GM12878 (cell line): ENCODE results near the gene SHROOM3. TPM values are rescaled to one million over a fixed set of nuclear protein-coding genes. Genes with fewer than 3 reads are reported as not detected.

Experiments used
- ATAC-seq: fragments of 200-7000 bp; cut with Tn5 transposase; 3 replicates; pipeline ENCODE4 v1.9.1; 2020; ENCODE audit warnings: mild to moderate bottlenecking, moderate library complexity
- BruUV-seq: library from RNA; stranded (reverse); fragments of 400-500 nt; replicated peaks from 2 replicates; lab custom pipeline; 2021; lab: Mats Ljungman, UMichigan
- CTCF ChIA-PET: fragments of 300-600 bp; sonication (Branson Sonifier 250); formaldehyde crosslinking; extraction: SDS; loops from one replicate; lab custom pipeline; 2021; ENCODE audit warnings: inconsistent platforms; lab: Yijun Ruan, JAX
- POLR2A ChIA-PET: fragments of 350-600 bp; formaldehyde crosslinking; extraction: SDS; loops from one replicate; lab custom pipeline; 2021; ENCODE audit warnings: inconsistent platforms; lab: Charles Lee
- RAD21 ChIA-PET: fragments of 300-600 bp; sonication (Branson Sonifier 250); formaldehyde crosslinking; loops from one replicate; lab custom pipeline; 2023; ENCODE audit warnings: antibody characterized with exemption; ENCODE audit not compliant: unreplicated experiment; lab: Charles Lee
- SMC1A ChIA-PET: fragments of 300-600 bp; sonication (Branson Sonifier 250); formaldehyde crosslinking; loops from one replicate; lab custom pipeline; 2023; ENCODE audit not compliant: unreplicated experiment, uncharacterized antibody; lab: Charles Lee
- DNase-seq: peaks from one replicate; pipeline ENCODE4 v3.0.0-alpha.2; 2011; ENCODE audit warnings: low read depth, low spot score
- FAIRE-seq: peaks from 3 replicates; lab custom pipeline; 2011; peaks lifted over from hg19 to GRCh38; lab: Jason Lieb, UNC
- H2AFZ ChIP-seq: 2 replicates; pipeline ENCODE4 v1.6.0; 2011; ENCODE audit warnings: low read depth, low read length, control low read depth; ENCODE audit not compliant: control insufficient read depth
- H3K27ac ChIP-seq: 2 replicates; pipeline ENCODE4 v1.5.1; 2011; ENCODE audit warnings: control low read depth; ENCODE audit not compliant: control insufficient read depth, insufficient read depth
- H3K27me3 ChIP-seq, 2 experiments: replicated peaks in 1 of 2; 2 replicates each; pipeline versions ENCODE4 v1.6.0 to v1.6.1; 2011; ENCODE audit warnings: low read length in 1 of 2; ENCODE audit not compliant: control insufficient read depth in 2 of 2, insufficient read depth in 2 of 2
- H3K36me3 ChIP-seq, 2 experiments: 2 replicates each; pipeline ENCODE4 v1.5.1; 2011; ENCODE audit warnings: low read length in 1 of 2; ENCODE audit not compliant: control insufficient read depth in 2 of 2, insufficient read depth in 2 of 2
- H3K4me1 ChIP-seq: 2 replicates; pipeline ENCODE4 v1.6.1; 2011; ENCODE audit warnings: mild to moderate bottlenecking, low read length, moderate library complexity, mixed read lengths; ENCODE audit not compliant: control insufficient read depth, insufficient read depth
- H3K4me2 ChIP-seq: 2 replicates; pipeline ENCODE4 v1.6.0; 2011; ENCODE audit warnings: control low read depth; ENCODE audit not compliant: control insufficient read depth, insufficient read depth
- H3K4me3 ChIP-seq: fragments of 200-600 bp; sonication (generic); 2 replicates; pipeline ENCODE4 v1.5.1; 2016
- H3K79me2 ChIP-seq: 2 replicates; pipeline ENCODE4 v1.6.0; 2011; ENCODE audit warnings: low read length; ENCODE audit not compliant: control insufficient read depth, insufficient read depth
- H3K9ac ChIP-seq: 2 replicates; pipeline ENCODE4 v1.8.0; 2011; ENCODE audit warnings: low read length, control low read depth, mixed read lengths; ENCODE audit not compliant: control insufficient read depth, insufficient read depth
- H3K9me3 ChIP-seq: replicated peaks from 3 replicates; pipeline ENCODE4 v1.5.1; 2011; ENCODE audit warnings: mild to moderate bottlenecking, low read length; ENCODE audit not compliant: control insufficient read depth, insufficient read depth
- H4K20me1 ChIP-seq: 2 replicates; pipeline ENCODE4 v1.6.0; 2011; ENCODE audit not compliant: control insufficient read depth, insufficient read depth
- BMI1 ChIP-seq: fragments of 450-650 bp; IDR thresholded peaks from 2 replicates; pipeline ENCODE4 v1.6.1; 2016; ENCODE audit warnings: mild to moderate bottlenecking, moderate library complexity, borderline replicate concordance
- NR2F1 ChIP-seq: fragments of 450-650 bp; conservative IDR thresholded peaks from 2 replicates; pipeline ENCODE4 v1.6.1; 2017; ENCODE audit warnings: mild to moderate bottlenecking
- RFX5 ChIP-seq: IDR thresholded peaks from 2 replicates; pipeline ENCODE4 v1.6.1; 2011; ENCODE audit warnings: low read depth, low read length, improper control_type of control experiment
- TARDBP ChIP-seq: IDR thresholded peaks from 2 replicates; pipeline ENCODE4 v1.6.1; 2016; ENCODE audit warnings: borderline replicate concordance
- WGBS: methylation state at CpG from one replicate; pipeline ENCODE4 v1.1.6; 2016; ENCODE audit warnings: low lambda C conversion rate; ENCODE audit not compliant: insufficient replicate concordance, insufficient coverage; ENCODE audit errors: missing lambda C conversion rate; 5-methylcytosine and 5-hydroxymethylcytosine counted together
- in situ Hi-C: fragments of 300-500 bp; cut with MboI; formaldehyde crosslinking; loops from 9 replicates; pipeline ENCODE4 v1.14.3; 2018; ENCODE audit warnings: mixed read lengths
- intact Hi-C: fragments of 100-400 bp; cut with micrococcal nuclease; formaldehyde crosslinking; loops from one replicate; pipeline ENCODE4 v1.14.2; 2022; ENCODE audit not compliant: unreplicated experiment
- polyA plus RNA-seq, 11 experiments: library from polyadenylated mRNA; depleted of rRNA in 4 of 11; unstranded in 6 of 11; stranded (reverse) in 5 of 11; fragments of >200 nt; fragmentation: Nextera tagmentation in 4 of 11; fragmentation: Illumina TruSeq in 1 of 11; extraction: Ambion mirVana in 4 of 11; extraction: Trizol in 1 of 11; gene quantifications; 1 replicate in 1 of 11; 2 replicates in 10 of 11; pipeline versions ENCODE4 v1.2.1 to v1.2.3, GENCODE V29; 2011 to 2016; ENCODE audit warnings: inconsistent platforms in 2 of 11, missing spikeins in 2 of 11, low read depth in 1 of 11
- total RNA-seq, 4 experiments: library from RNA; depleted of rRNA in 3 of 4; stranded (reverse); fragments of >200 nt in 3 of 4; fragmentation: Illumina TruSeq in 1 of 4; extraction: Trizol in 1 of 4; gene quantifications; 2 replicates each; pipeline versions ENCODE4 v1.2.1 to v1.2.3, GENCODE V29; 2013 to 2021
- TF ChIP-seq, protein P1 (sequence below): fragments of 450-650 bp; IDR thresholded peaks from 2 replicates; pipeline ENCODE4 v1.6.1; 2018; ENCODE audit warnings: borderline replicate concordance, mild to moderate bottlenecking; ENCODE audit not compliant: partially characterized antibody
- TF ChIP-seq, protein P2 (sequence below): fragments of 450-650 bp; IDR thresholded peaks from 2 replicates; pipeline ENCODE4 v1.6.1; 2017; ENCODE audit warnings: mild to moderate bottlenecking

Gene SHROOM3
- total and polyA plus RNA-seq, 10 of the 15 experiments (the other 5 are each of a cell fraction or from before 2014, with no cell fraction given): under 0.01 to 0.29 (median 0.08) TPM; not detected in 1

DNA sequence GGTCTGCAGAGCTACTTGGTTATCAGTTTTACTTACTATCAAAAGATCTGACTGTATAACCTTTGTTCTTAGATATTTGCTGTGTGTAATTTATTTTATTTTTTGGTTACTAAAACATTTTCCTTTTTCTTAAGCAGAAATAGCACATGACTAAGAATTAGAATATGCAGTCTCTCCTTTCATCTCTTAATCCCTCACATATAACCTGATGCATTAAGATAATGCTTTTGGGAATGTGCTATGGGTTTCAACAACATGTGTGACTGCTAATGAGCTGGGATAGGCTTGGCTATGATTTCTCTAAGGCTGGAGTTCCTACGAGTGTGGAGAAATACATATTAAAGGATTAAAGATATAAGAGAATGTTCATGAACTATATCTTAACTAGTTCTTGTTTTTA, 41.5 kb downstream of the SHROOM3 start (continued):
- TF ChIP-seq, protein P1, sequence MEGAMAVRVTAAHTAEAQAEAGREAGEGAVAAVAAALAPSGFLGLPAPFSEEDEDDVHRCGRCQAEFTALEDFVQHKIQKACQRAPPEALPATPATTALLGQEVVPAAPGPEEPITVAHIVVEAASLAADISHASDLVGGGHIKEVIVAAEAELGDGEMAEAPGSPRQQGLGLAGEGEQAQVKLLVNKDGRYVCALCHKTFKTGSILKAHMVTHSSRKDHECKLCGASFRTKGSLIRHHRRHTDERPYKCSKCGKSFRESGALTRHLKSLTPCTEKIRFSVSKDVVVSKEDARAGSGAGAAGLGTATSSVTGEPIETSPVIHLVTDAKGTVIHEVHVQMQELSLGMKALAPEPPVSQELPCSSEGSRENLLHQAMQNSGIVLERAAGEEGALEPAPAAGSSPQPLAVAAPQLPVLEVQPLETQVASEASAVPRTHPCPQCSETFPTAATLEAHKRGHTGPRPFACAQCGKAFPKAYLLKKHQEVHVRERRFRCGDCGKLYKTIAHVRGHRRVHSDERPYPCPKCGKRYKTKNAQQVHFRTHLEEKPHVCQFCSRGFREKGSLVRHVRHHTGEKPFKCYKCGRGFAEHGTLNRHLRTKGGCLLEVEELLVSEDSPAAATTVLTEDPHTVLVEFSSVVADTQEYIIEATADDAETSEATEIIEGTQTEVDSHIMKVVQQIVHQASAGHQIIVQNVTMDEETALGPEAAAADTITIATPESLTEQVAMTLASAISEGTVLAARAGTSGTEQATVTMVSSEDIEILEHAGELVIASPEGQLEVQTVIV: no peak

DNA sequence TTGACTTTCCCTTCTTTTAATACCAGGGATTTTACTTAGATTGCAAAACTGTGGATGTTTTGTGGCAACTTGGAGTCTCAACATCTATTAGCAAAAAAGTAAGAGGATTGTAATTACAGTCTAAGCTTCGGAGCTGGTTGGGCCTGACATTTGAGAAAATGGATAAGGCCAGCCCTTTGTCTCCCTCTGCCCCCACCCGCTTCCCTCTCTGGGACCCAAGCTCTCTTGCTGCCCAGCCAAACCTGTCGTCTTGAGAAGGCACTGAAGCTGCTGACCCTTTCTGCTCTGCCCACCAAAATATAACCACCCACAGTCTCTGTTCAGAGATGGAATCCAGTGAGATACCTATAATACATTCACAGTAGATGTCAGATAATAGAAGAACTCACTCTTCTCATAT, 49.6 kb downstream of the SHROOM3 start:
- SMC1A ChIA-PET: no interaction called here

More for the DNA sequence above, 49.6 kb downstream of the SHROOM3 start:
- FAIRE-seq (no peak), ATAC-seq (no peak), DNase-seq (no peak)
- no TSS peak for BruUV-seq
- H3K9ac ChIP-seq: no peak overlapping the region
- 17% methylated on average over 3 of the region's 3 CpGs for WGBS
- CTCF ChIA-PET: interaction anchor here (0.6 to 1.0 kb wide), 3 partner anchors 20 to 347 kb away, joined by 3 to 4 read pairs (median 4); no protein-coding TSS in a partner anchor
- H3K4me1 ChIP-seq: no peaks in the 10 kb centered on the region
- RAD21 ChIA-PET: no interaction called here
- intact Hi-C loops: no loop called here
- H4K20me1 ChIP-seq: no peaks in the 10 kb centered on the region
- H3K4me3 ChIP-seq: no peak overlapping the region
- H3K27me3 ChIP-seq: no peaks in the 10 kb centered on the region
- H3K9me3 ChIP-seq: no peaks in the 10 kb centered on the region
- no peak for TF ChIP-seq BMI1
- no peak for TF ChIP-seq NR2F1
- no peak for TF ChIP-seq TARDBP
- TF ChIP-seq, protein P2, sequence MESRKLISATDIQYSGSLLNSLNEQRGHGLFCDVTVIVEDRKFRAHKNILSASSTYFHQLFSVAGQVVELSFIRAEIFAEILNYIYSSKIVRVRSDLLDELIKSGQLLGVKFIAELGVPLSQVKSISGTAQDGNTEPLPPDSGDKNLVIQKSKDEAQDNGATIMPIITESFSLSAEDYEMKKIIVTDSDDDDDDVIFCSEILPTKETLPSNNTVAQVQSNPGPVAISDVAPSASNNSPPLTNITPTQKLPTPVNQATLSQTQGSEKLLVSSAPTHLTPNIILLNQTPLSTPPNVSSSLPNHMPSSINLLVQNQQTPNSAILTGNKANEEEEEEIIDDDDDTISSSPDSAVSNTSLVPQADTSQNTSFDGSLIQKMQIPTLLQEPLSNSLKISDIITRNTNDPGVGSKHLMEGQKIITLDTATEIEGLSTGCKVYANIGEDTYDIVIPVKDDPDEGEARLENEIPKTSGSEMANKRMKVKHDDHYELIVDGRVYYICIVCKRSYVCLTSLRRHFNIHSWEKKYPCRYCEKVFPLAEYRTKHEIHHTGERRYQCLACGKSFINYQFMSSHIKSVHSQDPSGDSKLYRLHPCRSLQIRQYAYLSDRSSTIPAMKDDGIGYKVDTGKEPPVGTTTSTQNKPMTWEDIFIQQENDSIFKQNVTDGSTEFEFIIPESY: no peak
- TF ChIP-seq RFX5: no peak
- H3K36me3 ChIP-seq: no peaks in the 10 kb centered on the region
- no peak overlapping the region for H2AFZ ChIP-seq
- no peak overlapping the region for H3K4me2 ChIP-seq
- POLR2A ChIA-PET: no interaction called here
- in situ Hi-C loops: no loop called here
- no peaks in the 10 kb centered on the region for H3K79me2 ChIP-seq
- H3K27ac ChIP-seq: no peak overlapping the region
